Panc1 (cell line): ENCODE results near the gene MOCS1. TPM values are rescaled to one million over a fixed set of nuclear protein-coding genes. Genes with fewer than 3 reads are reported as not detected.

Experiments used
- ATAC-seq: fragments of 200-7000 bp; cut with Tn5 transposase; 2 replicates; pipeline ENCODE4 v1.9.1; 2020; ENCODE audit warnings: mild to moderate bottlenecking, moderate library complexity
- BruUV-seq: library from RNA; stranded (reverse); fragments of 400-500 nt; replicated peaks from 2 replicates; lab custom pipeline; 2021; lab: Mats Ljungman, UMichigan
- CTCF ChIA-PET: fragments of 300-600 bp; sonication (Branson Sonifier 250); formaldehyde crosslinking; loops from one replicate; lab custom pipeline; 2022; ENCODE audit warnings: antibody characterized with exemption; lab: Charles Lee
- POLR2A ChIA-PET: fragments of 300-600 bp; sonication (Branson Sonifier 250); formaldehyde crosslinking; loops from one replicate; lab custom pipeline; 2022; ENCODE audit warnings: antibody characterized with exemption; lab: Charles Lee
- DNase-seq: peaks from one replicate; pipeline ENCODE4 v3.0.0-alpha.2; 2010; ENCODE audit warnings: low read depth, low spot score
- H3K27ac ChIP-seq: 2 replicates; pipeline ENCODE4 v1.5.1; 2011; ENCODE audit warnings: mild to moderate bottlenecking, low read length, inconsistent platforms
- H3K27me3 ChIP-seq: fragments of 200-500 bp; sonication (Bioruptor generic); 2 replicates; pipeline ENCODE4 v1.6.0; 2014; ENCODE audit warnings: low read length, inconsistent platforms; ENCODE audit not compliant: control insufficient read depth, insufficient read depth
- H3K36me3 ChIP-seq: fragments of 200-500 bp; sonication (Bioruptor generic); 2 replicates; pipeline ENCODE4 v1.5.1; 2014; ENCODE audit warnings: inconsistent platforms, mild to moderate bottlenecking, low read length, moderate library complexity; ENCODE audit not compliant: control insufficient read depth, insufficient read depth
- H3K4me1 ChIP-seq: 2 replicates; pipeline ENCODE4 v1.5.1; 2011; ENCODE audit warnings: inconsistent platforms, mild to moderate bottlenecking, low read length, moderate library complexity; ENCODE audit not compliant: control insufficient read depth, insufficient read depth
- H3K4me3 ChIP-seq, 2 experiments: 2 replicates each; pipeline ENCODE4 v1.5.1; 2011 to 2012; ENCODE audit warnings: low read depth in 2 of 2, low read length in 2 of 2, mild to moderate bottlenecking in 2 of 2, inconsistent platforms in 1 of 2, moderate library complexity in 1 of 2
- H3K9me3 ChIP-seq: fragments of 200-500 bp; sonication (Bioruptor generic); 2 replicates; pipeline ENCODE4 v1.5.1; 2014; ENCODE audit warnings: low read depth, mild to moderate bottlenecking, inconsistent platforms, low read length, moderate library complexity; ENCODE audit not compliant: control insufficient read depth, insufficient read depth
- CTCF ChIP-seq: fragments of 450-650 bp; IDR thresholded peaks from 2 replicates; pipeline ENCODE4 v1.5.1; 2017; ENCODE audit warnings: mild to moderate bottlenecking
- POLR2AphosphoS5 ChIP-seq: IDR thresholded peaks from 2 replicates; pipeline ENCODE4 v1.6.1; 2012; ENCODE audit warnings: mild to moderate bottlenecking, low read depth, low read length, moderate library complexity
- REST ChIP-seq, 2 experiments: IDR thresholded peaks; 2 replicates each; pipeline ENCODE4 v1.6.1; 2011 to 2012; ENCODE audit warnings: low read depth in 2 of 2, control low read depth in 1 of 2, low read length in 1 of 2, mild to moderate bottlenecking in 1 of 2, moderate library complexity in 1 of 2; ENCODE audit not compliant: insufficient read depth in 1 of 2
- SIN3A ChIP-seq: IDR thresholded peaks from 2 replicates; pipeline ENCODE4 v1.6.1; 2012; ENCODE audit warnings: low read depth, mild to moderate bottlenecking, low read length, moderate library complexity, borderline replicate concordance; ENCODE audit not compliant: insufficient read depth
- TCF7L2 ChIP-seq: IDR thresholded peaks from 2 replicates; pipeline ENCODE4 v1.6.1; 2011; ENCODE audit warnings: mild to moderate bottlenecking, low read depth, low read length, inconsistent platforms
- in situ Hi-C: cut with HindIII; loops from 2 replicates; pipeline ENCODE4 v1.10.0; 2016; ENCODE audit warnings: low sequenced_read_pairs, low pct_unique_long_range_greater_than_20kb
- intact Hi-C: fragments of 100-400 bp; cut with micrococcal nuclease; formaldehyde crosslinking; loops from one replicate; pipeline ENCODE4 v1.10.0; 2022; ENCODE audit not compliant: unreplicated experiment
- total RNA-seq: library from RNA; stranded (reverse); gene quantifications from one replicate; pipeline ENCODE4 v1.2.1, GENCODE V29; 2021; ENCODE audit not compliant: unreplicated experiment

MOCS1 gene
- total RNA-seq, 1 experiment from 2014 or later, result 0.98 TPM

- ChIA-PET POLR2A (no interaction called here), CTCF (no interaction called here)
- Histone ChIP-seq H3K4me3 (no peak overlapping the region), H3K27ac (no peak overlapping the region), H3K36me3 (no peaks in the 10 kb centered on the region; the same call in 1 of the 2 replicates), H3K4me1 (no peaks in the 10 kb centered on the region), H3K9me3 (no peaks in the 10 kb centered on the region), H3K27me3 (peaks cover 2% of the 10 kb centered on the region)
- no peak for DNase-seq
- ATAC-seq, result no peak
- TF ChIP-seq CTCF, result no peak
- no peak for TF ChIP-seq REST (IDR thresholded peaks at IDR 0.05; ENCODE audit: insufficient read depth in 1 of 2, low read depth in 2 of 2, low read length in 1 of 2)
- no peak for TF ChIP-seq POLR2AphosphoS5
- TF ChIP-seq TCF7L2, result no peak
- TF ChIP-seq SIN3A, result no peak
- BruUV-seq, result no TSS peak
- in situ Hi-C loops (no loop called here), intact Hi-C loops (no loop called here)
These were observed 4.4 kb downstream of the MOCS1 start for GRCh38 chr6:39929733-39930461.

- no peaks in the 10 kb centered on the region; the same call in 1 of the 2 replicates for H3K36me3 ChIP-seq
- H3K27me3 ChIP-seq, result peaks cover 2% of the 10 kb centered on the region; the same call in 1 of the 2 replicates
- ATAC-seq, result no peak
- H3K27ac ChIP-seq, result no peak overlapping the region
- TF ChIP-seq SIN3A (no peak), POLR2AphosphoS5 (no peak), TCF7L2 (no peak)
- no TSS peak for BruUV-seq
- intact Hi-C loops (no loop called here), in situ Hi-C loops (no loop called here)
- ChIA-PET CTCF (no interaction called here), POLR2A (no interaction called here)
- H3K4me1 ChIP-seq, result no peaks in the 10 kb centered on the region
- no peak overlapping the region for H3K4me3 ChIP-seq
- DNase-seq, result no peak
- no peaks in the 10 kb centered on the region for H3K9me3 ChIP-seq
These were observed 5.1 kb downstream of the MOCS1 start for GRCh38 chr6:39929039-39929732.

- H3K4me3 ChIP-seq, result no peak overlapping the region
- no peaks in the 10 kb centered on the region for H3K36me3 ChIP-seq
- DNase-seq (no peak), ATAC-seq (peak; percentile 48; the same call in 1 of the 2 replicates)
- in situ Hi-C loops (no loop called here), intact Hi-C loops (no loop called here)
- POLR2A ChIA-PET, result no interaction called here
- H3K9me3 ChIP-seq, result no peaks in the 10 kb centered on the region
- H3K4me1 ChIP-seq, result no peaks in the 10 kb centered on the region
- TF ChIP-seq SIN3A, result no peak
- no peak for TF ChIP-seq POLR2AphosphoS5
- TF ChIP-seq TCF7L2, result no peak
- H3K27me3 ChIP-seq, result no peaks in the 10 kb centered on the region
- CTCF ChIA-PET, result no interaction called here
- H3K27ac ChIP-seq, result no peak overlapping the region
- no TSS peak for BruUV-seq
These were observed 7.1 kb downstream of the MOCS1 start for GRCh38 chr6:39927159-39927558.
